Panc1 (cell line): Measurements from ENCODE around the gene RPS6KL1. TPM values are rescaled to one million over a fixed set of nuclear protein-coding genes. Genes with fewer than 3 reads are reported as not detected.

ENCODE experiments used
- ATAC-seq: fragments of 200-7000 bp; cut with Tn5 transposase; 2 replicates; pipeline ENCODE4 v1.9.1; 2020; ENCODE audit warnings: mild to moderate bottlenecking, moderate library complexity
- BruUV-seq: library from RNA; stranded (reverse); fragments of 400-500 nt; replicated peaks from 2 replicates; lab custom pipeline; 2021; lab: Mats Ljungman, UMichigan
- CTCF ChIA-PET: fragments of 300-600 bp; sonication (Branson Sonifier 250); formaldehyde crosslinking; loops from one replicate; lab custom pipeline; 2022; ENCODE audit warnings: antibody characterized with exemption; lab: Charles Lee
- POLR2A ChIA-PET: fragments of 300-600 bp; sonication (Branson Sonifier 250); formaldehyde crosslinking; loops from one replicate; lab custom pipeline; 2022; ENCODE audit warnings: antibody characterized with exemption; lab: Charles Lee
- DNase-seq: peaks from one replicate; pipeline ENCODE4 v3.0.0-alpha.2; 2010; ENCODE audit warnings: low read depth, low spot score
- H3K27ac ChIP-seq: 2 replicates; pipeline ENCODE4 v1.5.1; 2011; ENCODE audit warnings: mild to moderate bottlenecking, low read length, inconsistent platforms
- H3K27me3 ChIP-seq: fragments of 200-500 bp; sonication (Bioruptor generic); 2 replicates; pipeline ENCODE4 v1.6.0; 2014; ENCODE audit warnings: low read length, inconsistent platforms; ENCODE audit not compliant: control insufficient read depth, insufficient read depth
- H3K36me3 ChIP-seq: fragments of 200-500 bp; sonication (Bioruptor generic); 2 replicates; pipeline ENCODE4 v1.5.1; 2014; ENCODE audit warnings: inconsistent platforms, mild to moderate bottlenecking, low read length, moderate library complexity; ENCODE audit not compliant: control insufficient read depth, insufficient read depth
- H3K4me1 ChIP-seq: 2 replicates; pipeline ENCODE4 v1.5.1; 2011; ENCODE audit warnings: inconsistent platforms, mild to moderate bottlenecking, low read length, moderate library complexity; ENCODE audit not compliant: control insufficient read depth, insufficient read depth
- H3K4me3 ChIP-seq, 2 experiments: 2 replicates each; pipeline ENCODE4 v1.5.1; 2011 to 2012; ENCODE audit warnings: low read depth in 2 of 2, low read length in 2 of 2, mild to moderate bottlenecking in 2 of 2, inconsistent platforms in 1 of 2, moderate library complexity in 1 of 2
- H3K9me3 ChIP-seq: fragments of 200-500 bp; sonication (Bioruptor generic); 2 replicates; pipeline ENCODE4 v1.5.1; 2014; ENCODE audit warnings: low read depth, mild to moderate bottlenecking, inconsistent platforms, low read length, moderate library complexity; ENCODE audit not compliant: control insufficient read depth, insufficient read depth
- POLR2AphosphoS5 ChIP-seq: IDR thresholded peaks from 2 replicates; pipeline ENCODE4 v1.6.1; 2012; ENCODE audit warnings: mild to moderate bottlenecking, low read depth, low read length, moderate library complexity
- REST ChIP-seq, 2 experiments: IDR thresholded peaks; 2 replicates each; pipeline ENCODE4 v1.6.1; 2011 to 2012; ENCODE audit warnings: low read depth in 2 of 2, control low read depth in 1 of 2, low read length in 1 of 2, mild to moderate bottlenecking in 1 of 2, moderate library complexity in 1 of 2; ENCODE audit not compliant: insufficient read depth in 1 of 2
- SIN3A ChIP-seq: IDR thresholded peaks from 2 replicates; pipeline ENCODE4 v1.6.1; 2012; ENCODE audit warnings: low read depth, mild to moderate bottlenecking, low read length, moderate library complexity, borderline replicate concordance; ENCODE audit not compliant: insufficient read depth
- TCF7L2 ChIP-seq: IDR thresholded peaks from 2 replicates; pipeline ENCODE4 v1.6.1; 2011; ENCODE audit warnings: mild to moderate bottlenecking, low read depth, low read length, inconsistent platforms
- in situ Hi-C: cut with HindIII; loops from 2 replicates; pipeline ENCODE4 v1.10.0; 2016; ENCODE audit warnings: low sequenced_read_pairs, low pct_unique_long_range_greater_than_20kb
- intact Hi-C: fragments of 100-400 bp; cut with micrococcal nuclease; formaldehyde crosslinking; loops from one replicate; pipeline ENCODE4 v1.10.0; 2022; ENCODE audit not compliant: unreplicated experiment
- total RNA-seq: library from RNA; stranded (reverse); gene quantifications from one replicate; pipeline ENCODE4 v1.2.1, GENCODE V29; 2021; ENCODE audit not compliant: unreplicated experiment
- TF ChIP-seq, protein P1 (sequence below): fragments of 450-650 bp; IDR thresholded peaks from 2 replicates; pipeline ENCODE4 v1.5.1; 2017; ENCODE audit warnings: mild to moderate bottlenecking

Gene RPS6KL1
- total RNA-seq, 1 experiment from 2014 or later = 14.9 TPM

- in situ Hi-C loops = no loop called here
- no peak for ATAC-seq
- POLR2A ChIA-PET = no interaction called here
Measured at GRCh38 chr14:74908861-74909341, 14.2 kb downstream of the RPS6KL1 start.

DNA sequence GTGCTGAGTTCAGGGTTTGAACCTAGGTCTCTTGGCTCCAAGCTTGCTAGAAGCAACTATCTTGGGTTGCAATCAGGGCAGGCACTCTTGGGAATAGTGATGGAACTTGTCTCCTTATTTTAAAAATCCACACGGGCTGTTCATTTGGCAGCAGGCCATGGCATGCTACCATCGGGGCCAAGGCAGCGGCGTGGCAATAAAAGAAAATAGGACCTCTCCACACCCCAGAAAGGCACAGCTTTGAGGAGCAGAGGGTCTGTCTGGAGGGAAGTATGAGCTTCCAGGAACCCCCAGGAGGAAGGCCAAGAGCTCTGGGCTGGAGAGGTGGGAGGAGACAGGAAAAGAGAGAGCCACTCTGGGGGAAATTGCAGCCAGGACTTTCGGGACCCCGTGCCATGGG lies 15.3 kb downstream of the RPS6KL1 start:
- CTCF ChIA-PET = no interaction called here
- Histone ChIP-seq H3K4me1 (no peaks in the 10 kb centered on the region), H3K36me3 (no peaks in the 10 kb centered on the region; the same call in 1 of the 2 replicates), H3K9me3 (no peaks in the 10 kb centered on the region), H3K4me3 (no peak overlapping the region), H3K27ac (no peak overlapping the region), H3K27me3 (no peaks in the 10 kb centered on the region)
- in situ Hi-C loops (no loop called here), intact Hi-C loops (no loop called here)
- BruUV-seq = no TSS peak
- ATAC-seq (no peak), DNase-seq (no peak)
- POLR2A ChIA-PET = interaction anchor here (0.6 kb wide), 1 partner anchor 156 kb away, joined by 3 read pairs; no protein-coding TSS in a partner anchor
- TF ChIP-seq, protein P1, sequence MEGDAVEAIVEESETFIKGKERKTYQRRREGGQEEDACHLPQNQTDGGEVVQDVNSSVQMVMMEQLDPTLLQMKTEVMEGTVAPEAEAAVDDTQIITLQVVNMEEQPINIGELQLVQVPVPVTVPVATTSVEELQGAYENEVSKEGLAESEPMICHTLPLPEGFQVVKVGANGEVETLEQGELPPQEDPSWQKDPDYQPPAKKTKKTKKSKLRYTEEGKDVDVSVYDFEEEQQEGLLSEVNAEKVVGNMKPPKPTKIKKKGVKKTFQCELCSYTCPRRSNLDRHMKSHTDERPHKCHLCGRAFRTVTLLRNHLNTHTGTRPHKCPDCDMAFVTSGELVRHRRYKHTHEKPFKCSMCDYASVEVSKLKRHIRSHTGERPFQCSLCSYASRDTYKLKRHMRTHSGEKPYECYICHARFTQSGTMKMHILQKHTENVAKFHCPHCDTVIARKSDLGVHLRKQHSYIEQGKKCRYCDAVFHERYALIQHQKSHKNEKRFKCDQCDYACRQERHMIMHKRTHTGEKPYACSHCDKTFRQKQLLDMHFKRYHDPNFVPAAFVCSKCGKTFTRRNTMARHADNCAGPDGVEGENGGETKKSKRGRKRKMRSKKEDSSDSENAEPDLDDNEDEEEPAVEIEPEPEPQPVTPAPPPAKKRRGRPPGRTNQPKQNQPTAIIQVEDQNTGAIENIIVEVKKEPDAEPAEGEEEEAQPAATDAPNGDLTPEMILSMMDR = no peak
- no peak for TF ChIP-seq SIN3A
- TF ChIP-seq POLR2AphosphoS5 = no peak
- TF ChIP-seq TCF7L2 = no peak
- no peak for TF ChIP-seq REST (IDR thresholded peaks at IDR 0.05; ENCODE audit: insufficient read depth in 1 of 2, low read depth in 2 of 2, low read length in 1 of 2)

More at GRCh38 chr14:74908861-74909341, 14.2 kb downstream of the RPS6KL1 start:
- DNase-seq = no peak
- CTCF ChIA-PET = interaction anchor here (0.8 to 0.9 kb wide), 2 partner anchors 14 to 47 kb away, joined by 3 read pairs; partner anchors contain the start of gene RPS6KL1
- Histone ChIP-seq H3K9me3 (no peaks in the 10 kb centered on the region), H3K27ac (no peak overlapping the region), H3K4me3 (no peak overlapping the region), H3K36me3 (no peaks in the 10 kb centered on the region; the same call in 1 of the 2 replicates), H3K4me1 (no peaks in the 10 kb centered on the region), H3K27me3 (no peaks in the 10 kb centered on the region)
- intact Hi-C loops = no loop called here
- TF ChIP-seq SIN3A = no peak
- TF ChIP-seq POLR2AphosphoS5 = no peak
- no peak for TF ChIP-seq REST (IDR thresholded peaks at IDR 0.05; ENCODE audit: insufficient read depth in 1 of 2, low read depth in 2 of 2, low read length in 1 of 2)
- no peak for TF ChIP-seq TCF7L2
- TF ChIP-seq, protein P1 = no peak
- no TSS peak for BruUV-seq
